Transverse colon (tissue), 4 donors: Measurements from ENCODE around the gene CLMN. TPM values are rescaled to one million over a fixed set of nuclear protein-coding genes. Genes with fewer than 3 reads are reported as not detected.
A peak's percentile ranks its signal among the peaks of the same experiment; 100 is the strongest.

ENCODE experiments used
- DNase-seq: peaks from one replicate; pipeline ENCODE4 v3.0.0-alpha.2; 2019
- H3K27ac ChIP-seq, 4 donors: fragments of 200-600 bp; sonication (generic); 2 replicates each; pipeline ENCODE4 v1.5.1; 2016 to 2018; ENCODE audit warnings: inconsistent platforms in 4 of 4
- H3K27me3 ChIP-seq: fragments of 200-600 bp; sonication (generic); 2 replicates; pipeline ENCODE4 v1.5.1; 2017; ENCODE audit warnings: inconsistent platforms
- H3K36me3 ChIP-seq, 4 donors: fragments of 200-600 bp; sonication (generic); 2 replicates each; pipeline ENCODE4 v1.5.1; 2017 to 2019; ENCODE audit warnings: inconsistent platforms in 4 of 4
- H3K4me1 ChIP-seq, 4 donors: fragments of 200-600 bp; sonication (generic); 2 replicates each; pipeline ENCODE4 v1.5.1; 2017 to 2020; ENCODE audit warnings: inconsistent platforms in 4 of 4
- H3K4me3 ChIP-seq, 4 donors: fragments of 200-600 bp; sonication (generic); 1 replicate in 1 of 4; 2 replicates in 3 of 4; pipeline versions ENCODE4 v1.5.1 to v1.6.1; 2017 to 2019; ENCODE audit warnings: inconsistent platforms in 4 of 4
- H3K9me3 ChIP-seq, 2 donors: fragments of 200-600 bp; sonication (generic); 2 replicates each; pipeline ENCODE4 v1.5.1; 2017 to 2019; ENCODE audit warnings: inconsistent platforms in 2 of 2
- EP300 ChIP-seq: sonication (generic); formaldehyde crosslinking; IDR thresholded peaks from one replicate; pipeline ENCODE4 v1.6.1; 2017; ENCODE audit warnings: antibody characterized with exemption, low read depth
- POLR2A ChIP-seq: fragments of 450-650 bp; IDR thresholded peaks from one replicate; pipeline ENCODE4 v1.6.1; 2016; ENCODE audit warnings: antibody characterized with exemption, mild to moderate bottlenecking, moderate library complexity
- POLR2AphosphoS5 ChIP-seq, 3 donors: sonication (generic); formaldehyde crosslinking; IDR thresholded peaks; one replicate each; pipeline ENCODE4 v1.6.1; 2016; ENCODE audit warnings: antibody characterized with exemption in 3 of 3
- WGBS, 2 donors: methylation state at CpG; one replicate each; pipeline ENCODE4 v1.1.5; 2018; ENCODE audit warnings: low coverage in 1 of 2; 5-methylcytosine and 5-hydroxymethylcytosine counted together
- in situ Hi-C, 4 donors: fragments of 200-750 bp; cut with MboI; loops; one replicate each; pipeline versions ENCODE4 v1.15.0 to v1.15.1; 2017; ENCODE audit warnings: low sequenced_read_pairs in 3 of 4, low pct_ligation_motif_present in 1 of 4, low pct_unique_long_range_greater_than_20kb in 1 of 4
- intact Hi-C: fragments of 100-400 bp; cut with DNase I; formaldehyde crosslinking; loops from one replicate; pipeline ENCODE4 v1.15.1; 2023; ENCODE audit warnings: low total_unique reads
- total RNA-seq, 4 donors: library from RNA; depleted of rRNA; stranded (reverse); fragments of >200 nt; gene quantifications; one replicate each; pipeline ENCODE4 v1.1.0, GENCODE V29; 2016
- TF ChIP-seq, protein P1 (sequence below), 5 experiments: fragments of 200-600 bp in 3 of 5; fragments of 450-650 bp in 2 of 5; sonication (generic) in 3 of 5; IDR thresholded peaks; 1 replicate in 2 of 5; 2 replicates in 3 of 5; pipeline ENCODE4 v1.5.1; 2016 to 2017; ENCODE audit warnings: antibody characterized with exemption in 5 of 5, inconsistent platforms in 3 of 5, mild to moderate bottlenecking in 2 of 5, moderate library complexity in 1 of 5

CLMN gene
- total RNA-seq, 4 donors from 2014 or later: 71.1 to 118 (median 90.1) TPM

DNA sequence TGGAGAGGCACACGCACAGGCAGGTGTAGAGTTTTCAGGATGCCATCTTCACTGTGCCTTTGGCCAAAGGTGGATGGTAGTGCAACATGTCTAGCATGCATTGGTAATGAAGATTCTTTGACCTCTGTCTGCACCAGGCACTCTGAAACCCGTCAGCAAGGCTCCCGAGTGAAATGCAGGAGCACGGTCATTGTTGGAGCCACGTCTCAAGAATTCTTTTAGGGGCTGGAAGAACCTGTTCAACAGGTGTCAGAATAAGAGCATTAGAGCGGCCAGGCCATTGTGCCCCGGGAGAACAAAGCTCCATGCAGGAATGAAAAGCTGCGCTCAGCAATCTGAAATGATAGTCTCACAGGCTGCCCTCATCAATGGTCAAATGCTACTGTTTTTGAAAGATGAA is 122.2 kb downstream of the CLMN start:
- no peak overlapping the region for H3K27ac ChIP-seq

DNA sequence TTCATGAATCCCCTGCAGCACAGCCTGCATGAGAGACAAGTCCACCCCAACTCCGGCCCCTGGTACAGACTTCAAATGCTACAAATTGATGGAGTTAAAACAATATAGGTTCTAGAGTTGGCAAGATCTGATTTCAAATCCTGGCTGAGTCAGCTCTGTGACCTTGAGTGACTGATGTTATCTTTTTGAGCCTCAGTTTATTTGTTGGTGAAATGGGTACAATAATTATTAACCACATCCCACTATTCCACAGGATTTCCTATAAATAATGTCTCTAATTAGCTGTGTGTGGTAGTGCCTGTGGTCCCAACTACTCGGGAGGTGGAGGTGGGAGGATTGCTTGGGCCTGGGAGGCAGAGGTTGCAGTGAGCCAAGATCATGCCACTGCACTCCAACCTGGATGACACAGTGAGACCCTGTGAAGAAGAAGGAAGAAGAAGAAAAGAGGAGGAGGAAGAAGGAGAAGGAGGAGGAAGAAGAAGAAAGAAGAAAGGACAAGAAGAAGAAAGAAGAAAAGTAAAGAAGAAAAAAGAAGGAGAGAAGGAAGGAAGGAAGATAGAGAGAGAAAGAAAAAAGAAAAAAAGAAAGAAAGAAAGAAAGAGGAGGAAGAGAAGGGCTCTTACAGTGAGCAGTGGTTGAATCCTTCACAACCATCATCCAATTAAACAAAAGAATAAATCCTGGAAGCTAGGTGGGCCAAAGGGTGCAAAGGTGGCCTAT is 122.7 kb downstream of the CLMN start:
- WGBS, 2 donors: 67 to 85% methylated on average over 1 to 2 of the region's 2 CpGs
- in situ Hi-C loops (no loop called here), intact Hi-C loops (no loop called here)
- DNase-seq: no peak
- Histone ChIP-seq H3K27me3 (no peaks in the 10 kb centered on the region), H3K9me3 (no peaks in the 10 kb centered on the region), H3K4me3 (no peak overlapping the region), H3K4me1 (no peaks in the 10 kb centered on the region), H3K36me3 (no peaks in the 10 kb centered on the region), H3K27ac (no peak overlapping the region)
- TF ChIP-seq EP300: no peak
- no peak for TF ChIP-seq POLR2AphosphoS5 (IDR thresholded peaks at IDR 0.05)
- TF ChIP-seq POLR2A: no peak
- TF ChIP-seq, protein P1, sequence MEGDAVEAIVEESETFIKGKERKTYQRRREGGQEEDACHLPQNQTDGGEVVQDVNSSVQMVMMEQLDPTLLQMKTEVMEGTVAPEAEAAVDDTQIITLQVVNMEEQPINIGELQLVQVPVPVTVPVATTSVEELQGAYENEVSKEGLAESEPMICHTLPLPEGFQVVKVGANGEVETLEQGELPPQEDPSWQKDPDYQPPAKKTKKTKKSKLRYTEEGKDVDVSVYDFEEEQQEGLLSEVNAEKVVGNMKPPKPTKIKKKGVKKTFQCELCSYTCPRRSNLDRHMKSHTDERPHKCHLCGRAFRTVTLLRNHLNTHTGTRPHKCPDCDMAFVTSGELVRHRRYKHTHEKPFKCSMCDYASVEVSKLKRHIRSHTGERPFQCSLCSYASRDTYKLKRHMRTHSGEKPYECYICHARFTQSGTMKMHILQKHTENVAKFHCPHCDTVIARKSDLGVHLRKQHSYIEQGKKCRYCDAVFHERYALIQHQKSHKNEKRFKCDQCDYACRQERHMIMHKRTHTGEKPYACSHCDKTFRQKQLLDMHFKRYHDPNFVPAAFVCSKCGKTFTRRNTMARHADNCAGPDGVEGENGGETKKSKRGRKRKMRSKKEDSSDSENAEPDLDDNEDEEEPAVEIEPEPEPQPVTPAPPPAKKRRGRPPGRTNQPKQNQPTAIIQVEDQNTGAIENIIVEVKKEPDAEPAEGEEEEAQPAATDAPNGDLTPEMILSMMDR (IDR thresholded peaks at IDR 0.05): no peak

More for the DNA sequence above, 122.2 kb downstream of the CLMN start:
- Histone ChIP-seq H3K4me3 (no peak overlapping the region), H3K27me3 (no peaks in the 10 kb centered on the region), H3K36me3 (no peaks in the 10 kb centered on the region), H3K4me1 (no peaks in the 10 kb centered on the region), H3K9me3 (no peaks in the 10 kb centered on the region)
- no peak for DNase-seq
- no peak for TF ChIP-seq EP300
- TF ChIP-seq, protein P1 (IDR thresholded peaks at IDR 0.05): no peak
- no peak for TF ChIP-seq POLR2A
- TF ChIP-seq POLR2AphosphoS5 (IDR thresholded peaks at IDR 0.05): no peak
- intact Hi-C loops (no loop called here), in situ Hi-C loops (no loop called here)
- WGBS, 2 donors: 47 to 67% methylated on average over 7 to 8 of the region's 8 CpGs

DNA sequence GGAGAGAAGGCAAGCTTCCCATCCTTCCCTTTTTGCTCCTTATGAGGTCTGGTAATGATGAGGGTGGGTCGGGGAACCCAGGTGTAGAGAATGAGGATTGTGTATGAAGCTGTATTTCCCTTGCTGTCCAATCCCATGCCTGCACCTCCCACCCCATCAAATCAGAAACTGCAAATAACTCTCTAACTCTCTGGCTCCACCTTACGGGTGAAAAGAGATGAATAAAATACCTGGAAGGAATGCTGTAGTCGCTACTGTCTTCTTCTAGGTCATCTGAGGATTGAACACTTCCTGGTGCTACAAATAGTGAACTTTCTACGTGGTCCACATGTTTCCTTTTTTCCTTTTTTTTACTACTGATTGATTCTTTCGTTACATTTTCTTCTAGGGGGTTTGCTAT is 123.4 kb downstream of the CLMN start:
- Histone ChIP-seq H3K4me1 (no peaks in the 10 kb centered on the region), H3K9me3 (no peaks in the 10 kb centered on the region), H3K27me3 (no peaks in the 10 kb centered on the region), H3K4me3 (no peak overlapping the region), H3K36me3 (no peaks in the 10 kb centered on the region), H3K27ac (no peak overlapping the region)
- TF ChIP-seq POLR2AphosphoS5 (IDR thresholded peaks at IDR 0.05) (no peak), POLR2A (no peak), EP300 (no peak)
- TF ChIP-seq, protein P1 (IDR thresholded peaks at IDR 0.05): peak; percentile 25 to 36 (median 34)
- intact Hi-C loops (no loop called here), in situ Hi-C loops (no loop called here)
- DNase-seq: no peak
- 32% methylated on average over 4 to 5 of the region's 5 CpGs for WGBS, 2 donors

GRCh38 chr14:95195031-95195430 is 124.7 kb downstream of the CLMN start:
- Histone ChIP-seq H3K27me3 (no peaks in the 10 kb centered on the region), H3K4me1 (peaks cover 0 to 3% (median 1%) of the 10 kb centered on the region in 4 donors), H3K9me3 (no peaks in the 10 kb centered on the region), H3K4me3 (no peak overlapping the region), H3K27ac (no peak overlapping the region), H3K36me3 (no peaks in the 10 kb centered on the region)
- DNase-seq: no peak
- intact Hi-C loops: no loop called here
- WGBS, 2 donors: 89 to 100% methylated on average over 4 to 6 of the region's 6 CpGs
- TF ChIP-seq, protein P1 (IDR thresholded peaks at IDR 0.05): no peak
- no peak for TF ChIP-seq EP300
- no peak for TF ChIP-seq POLR2A
- no peak for TF ChIP-seq POLR2AphosphoS5 (IDR thresholded peaks at IDR 0.05)
- in situ Hi-C loops: no loop called here
